ENCODE results near the gene IQGAP1.

DNA sequence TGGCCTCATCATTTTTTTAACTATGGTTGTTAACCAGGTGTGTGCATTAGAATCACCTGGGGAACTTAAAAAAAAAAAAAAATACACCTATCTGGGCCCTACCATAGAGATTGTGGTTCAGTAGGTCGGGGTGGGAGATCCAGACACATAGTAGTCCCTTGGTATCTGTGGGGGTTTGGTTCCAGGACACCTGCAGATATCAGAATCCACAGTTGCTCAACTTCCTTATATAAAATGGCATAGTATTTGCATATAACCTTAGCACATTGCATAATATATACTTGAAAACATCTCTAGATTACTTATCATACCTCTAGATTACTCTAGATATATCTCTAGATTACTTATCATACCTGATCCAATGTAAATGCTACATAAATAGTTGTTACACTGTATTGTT, 5.0 kb downstream of the IQGAP1 start:
- no peak for TF ChIP-seq POLR2A (IDR thresholded peaks at IDR 0.05; ENCODE audit: insufficient read depth in 1 of 2, low read depth in 2 of 2, low read length in 2 of 2)
- TF ChIP-seq ETS1 (CRISPR knock-in tag; IDR thresholded peaks at IDR 0.05), result no peak

Data from HepG2 (cell line).